ENCODE results near the gene GNG4. TPM values are rescaled to one million over a fixed set of nuclear protein-coding genes. Genes with fewer than 3 reads are reported as not detected.
"Not testable (repeated sequence)": the region's sequence is repeated elsewhere in the genome, so short reads cannot be mapped to it uniquely, and the experiment has no call there.

The GNG4 gene
- total and polyA plus RNA-seq, 5 donors from 2014 or later: not detected

DNA sequence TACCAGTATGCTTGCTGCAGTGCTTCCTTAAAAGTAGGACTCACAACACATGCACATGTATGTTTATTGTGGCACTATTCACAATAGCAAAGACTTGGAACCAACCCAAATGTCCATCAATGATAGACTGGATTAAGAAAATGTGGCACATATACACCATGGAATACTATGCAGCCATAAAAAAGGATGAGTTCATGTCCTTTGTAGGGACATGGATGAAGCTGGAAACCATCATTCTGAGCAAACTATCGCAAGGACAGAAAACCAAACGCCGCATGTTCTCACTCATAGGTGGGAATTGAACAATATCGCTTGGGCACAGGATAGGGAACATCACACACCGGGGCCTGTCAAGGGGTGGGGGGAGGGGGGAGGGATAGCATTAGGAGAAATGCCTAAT is 76.6 kb downstream of the GNG4 start:
- not testable (repeated sequence) for H3K27me3 ChIP-seq (ENCODE audit: control insufficient read depth, insufficient read depth, low read length); H3K4me1 Mint-ChIP-seq; H3K27me3 Mint-ChIP-seq; H3K36me3 Mint-ChIP-seq; H3K4me3 Mint-ChIP-seq; H3K9me3 Mint-ChIP-seq; H3K27ac ChIP-seq (ENCODE audit: insufficient read depth, low read length, poor library complexity, severe bottlenecking); H3K36me3 ChIP-seq (ENCODE audit: control insufficient read depth, insufficient read depth, low read length); DNase-seq; ATAC-seq (ENCODE audit: low read depth in 2 of 2); H3K27ac Mint-ChIP-seq; H3K9me3 ChIP-seq (ENCODE audit: control insufficient read depth in 2 of 2, low read length in 2 of 2); H3K4me3 ChIP-seq (ENCODE audit: low read depth, low read length); H3K4me1 ChIP-seq (ENCODE audit: control insufficient read depth, insufficient read depth, low read length, poor library complexity, severe bottlenecking)

DNA sequence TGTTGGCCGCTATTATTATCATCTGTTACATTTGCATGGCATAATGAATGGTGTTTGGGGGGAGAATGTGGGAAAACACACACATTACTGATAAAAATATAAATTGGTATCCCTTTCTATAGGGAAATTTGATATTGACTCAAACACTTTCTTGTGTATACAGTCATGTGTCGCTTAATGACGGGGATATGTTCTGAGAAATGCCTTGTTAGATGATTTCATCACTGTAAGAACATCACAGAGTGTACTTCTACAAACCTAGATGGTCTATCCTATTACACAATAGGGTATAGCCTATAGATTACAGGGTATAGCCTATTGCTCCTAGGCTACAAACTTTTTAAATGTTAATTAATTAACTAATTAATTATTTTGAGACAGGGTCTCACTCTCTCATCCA is 78.1 kb downstream of the GNG4 start:
- no peaks in the 10 kb centered on the region for H3K36me3 Mint-ChIP-seq
- H3K9me3 Mint-ChIP-seq: no peaks in the 10 kb centered on the region
- ATAC-seq (ENCODE audit: low read depth in 2 of 2) (no peak), DNase-seq (no peak)
- H3K27ac Mint-ChIP-seq: no peak overlapping the region
- no peaks in the 10 kb centered on the region for H3K36me3 ChIP-seq (ENCODE audit: control insufficient read depth, insufficient read depth, low read length)
- peaks cover 2% of the 10 kb centered on the region for H3K27me3 Mint-ChIP-seq
- no peak overlapping the region for H3K4me3 ChIP-seq (ENCODE audit: low read depth, low read length)
- H3K4me3 Mint-ChIP-seq: no peak overlapping the region
- H3K27ac ChIP-seq (ENCODE audit: insufficient read depth, low read length, poor library complexity, severe bottlenecking): no peak overlapping the region
- no peaks in the 10 kb centered on the region for H3K4me1 ChIP-seq (ENCODE audit: control insufficient read depth, insufficient read depth, low read length, poor library complexity, severe bottlenecking)
- H3K27me3 ChIP-seq (ENCODE audit: control insufficient read depth, insufficient read depth, low read length): no peaks in the 10 kb centered on the region
- H3K4me1 Mint-ChIP-seq: peaks cover 0 to 9% (median 5%) of the 10 kb centered on the region in 4 donors
- H3K9me3 ChIP-seq (ENCODE audit: control insufficient read depth in 2 of 2, low read length in 2 of 2): no peaks in the 10 kb centered on the region

DNA sequence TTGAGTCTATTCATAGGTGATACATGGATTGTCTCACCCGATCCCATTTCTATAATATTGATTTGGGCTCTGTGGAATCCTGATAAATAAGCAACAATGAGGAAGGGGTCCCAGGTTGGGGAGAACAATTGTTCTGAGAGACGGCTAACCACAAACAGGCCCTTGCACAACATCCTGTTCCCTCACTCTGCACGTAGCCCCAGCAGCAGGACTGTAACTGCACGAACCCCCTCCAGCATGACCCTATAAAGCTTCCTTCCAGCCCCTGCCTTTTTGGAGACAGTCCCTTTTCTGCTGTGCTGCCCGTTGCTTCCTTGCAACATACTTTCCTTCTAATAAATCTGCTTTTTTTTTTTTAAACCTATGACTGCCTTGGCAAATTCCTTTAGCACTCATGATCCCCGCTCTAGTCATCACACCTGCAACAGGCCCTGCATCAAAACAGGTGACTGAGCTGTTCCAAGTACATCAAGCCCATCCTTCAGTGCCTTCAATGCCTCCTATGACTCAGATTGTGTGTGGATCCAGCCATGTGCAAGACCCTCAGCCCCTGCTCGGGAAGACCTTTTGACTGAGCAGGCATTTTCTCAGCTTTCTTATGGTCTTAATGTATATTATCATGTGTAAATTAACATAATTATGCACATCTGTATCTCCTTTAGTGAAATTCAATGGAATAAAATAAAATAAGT is 81.6 kb downstream of the GNG4 start:
- H3K4me1 ChIP-seq (ENCODE audit: control insufficient read depth, insufficient read depth, low read length, poor library complexity, severe bottlenecking): no peaks in the 10 kb centered on the region
- peaks cover 1% of the 10 kb centered on the region for H3K27me3 ChIP-seq (ENCODE audit: control insufficient read depth, insufficient read depth, low read length)
- H3K9me3 Mint-ChIP-seq: no peaks in the 10 kb centered on the region
- no peaks in the 10 kb centered on the region for H3K27me3 Mint-ChIP-seq
- no peaks in the 10 kb centered on the region for H3K36me3 ChIP-seq (ENCODE audit: control insufficient read depth, insufficient read depth, low read length)
- no peak overlapping the region for H3K27ac ChIP-seq (ENCODE audit: insufficient read depth, low read length, poor library complexity, severe bottlenecking)
- peaks cover 0 to 9% (median 5%) of the 10 kb centered on the region in 4 donors for H3K4me1 Mint-ChIP-seq
- no peaks in the 10 kb centered on the region for H3K36me3 Mint-ChIP-seq
- ATAC-seq (ENCODE audit: low read depth in 2 of 2) (peak in 1 of 2 donors; percentile 40), DNase-seq (peak in 1 of 3 donors; percentile 21)
- H3K4me3 Mint-ChIP-seq: peak overlapping the region in 1 of 4 donors; percentile 6
- H3K4me3 ChIP-seq (ENCODE audit: low read depth, low read length): no peak overlapping the region
- H3K27ac Mint-ChIP-seq: peak overlapping the region in 1 of 3 donors; percentile 15
- H3K9me3 ChIP-seq (ENCODE audit: control insufficient read depth in 2 of 2, low read length in 2 of 2): no peaks in the 10 kb centered on the region

DNA sequence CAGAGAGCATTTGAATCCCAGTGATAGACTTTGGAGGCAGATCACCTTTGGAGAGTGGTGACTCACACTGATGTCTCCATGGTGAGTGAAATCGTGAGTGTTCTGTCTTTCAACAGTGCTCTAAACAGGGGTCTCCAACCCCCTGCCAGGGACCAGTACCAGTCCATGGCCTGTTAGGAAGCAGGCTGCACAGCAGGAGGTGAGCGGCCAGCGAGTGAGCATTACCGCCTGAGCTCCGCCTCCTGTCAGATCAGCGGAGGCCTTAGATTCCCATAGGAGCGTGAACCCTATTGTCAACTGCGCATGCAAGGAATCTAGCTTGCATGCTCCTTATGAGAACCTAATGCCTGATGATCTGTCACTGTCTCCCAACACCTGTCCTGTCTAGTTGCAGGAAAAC is 83.5 kb downstream of the GNG4 start:
- no peak overlapping the region for H3K27ac Mint-ChIP-seq
- H3K4me1 ChIP-seq (ENCODE audit: control insufficient read depth, insufficient read depth, low read length, poor library complexity, severe bottlenecking): no peaks in the 10 kb centered on the region
- no peak overlapping the region for H3K27ac ChIP-seq (ENCODE audit: insufficient read depth, low read length, poor library complexity, severe bottlenecking)

DNA sequence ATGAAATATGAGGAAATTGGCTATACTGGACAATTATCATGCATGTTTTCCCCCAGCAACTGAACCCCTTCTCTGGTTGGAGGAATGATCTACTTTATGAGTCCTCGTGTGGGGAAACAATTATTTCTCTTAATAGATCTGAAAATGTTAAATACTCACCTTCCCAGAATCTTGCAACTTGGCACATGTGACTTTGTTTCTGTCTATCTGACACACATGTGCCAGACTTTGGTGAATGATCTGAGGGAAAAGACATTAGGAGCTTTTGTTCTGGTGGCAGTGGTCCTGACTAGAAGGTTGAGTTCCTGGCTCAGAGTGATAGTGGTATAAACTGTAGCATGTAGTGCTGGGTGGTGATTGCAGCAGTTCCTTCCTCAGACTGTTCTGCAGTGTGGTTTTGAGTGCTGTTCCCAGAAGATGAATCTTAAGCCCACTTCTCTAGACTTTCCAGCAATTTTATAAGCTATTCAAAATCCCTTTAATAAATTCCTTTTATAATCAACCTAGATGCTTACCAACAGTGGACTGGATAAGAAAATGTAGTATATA is 86.0 kb downstream of the GNG4 start:
- Histone ChIP-seq H3K9me3 (ENCODE audit: control insufficient read depth in 2 of 2, low read length in 2 of 2) (no peaks in the 10 kb centered on the region), H3K36me3 (ENCODE audit: control insufficient read depth, insufficient read depth, low read length) (no peaks in the 10 kb centered on the region), H3K27ac (ENCODE audit: insufficient read depth, low read length, poor library complexity, severe bottlenecking) (no peak overlapping the region), H3K4me3 (ENCODE audit: low read depth, low read length) (no peak overlapping the region), H3K27me3 (ENCODE audit: control insufficient read depth, insufficient read depth, low read length) (peaks cover 1% of the 10 kb centered on the region), H3K4me1 (ENCODE audit: control insufficient read depth, insufficient read depth, low read length, poor library complexity, severe bottlenecking) (no peaks in the 10 kb centered on the region)
- peaks cover 0 to 9% (median 5%) of the 10 kb centered on the region in 4 donors for H3K4me1 Mint-ChIP-seq
- no peak overlapping the region for H3K4me3 Mint-ChIP-seq
- H3K27me3 Mint-ChIP-seq: no peaks in the 10 kb centered on the region
- no peak overlapping the region for H3K27ac Mint-ChIP-seq
- ATAC-seq (ENCODE audit: low read depth in 2 of 2) (no peak), DNase-seq (no peak)
- H3K36me3 Mint-ChIP-seq: no peaks in the 10 kb centered on the region
- H3K9me3 Mint-ChIP-seq: no peaks in the 10 kb centered on the region

More for the DNA sequence above, 83.5 kb downstream of the GNG4 start:
- no peak for DNase-seq
- Mint-ChIP-seq H3K4me1 (peaks cover 0 to 9% (median 5%) of the 10 kb centered on the region in 4 donors), H3K27me3 (no peaks in the 10 kb centered on the region), H3K36me3 (no peaks in the 10 kb centered on the region), H3K9me3 (no peaks in the 10 kb centered on the region), H3K4me3 (no peak overlapping the region)
- no peaks in the 10 kb centered on the region for H3K36me3 ChIP-seq (ENCODE audit: control insufficient read depth, insufficient read depth, low read length)
- H3K4me3 ChIP-seq (ENCODE audit: low read depth, low read length): no peak overlapping the region
- H3K27me3 ChIP-seq (ENCODE audit: control insufficient read depth, insufficient read depth, low read length): peaks cover 1% of the 10 kb centered on the region
- H3K9me3 ChIP-seq (ENCODE audit: control insufficient read depth in 2 of 2, low read length in 2 of 2): no peaks in the 10 kb centered on the region
- ATAC-seq (ENCODE audit: low read depth in 2 of 2): no peak

DNA sequence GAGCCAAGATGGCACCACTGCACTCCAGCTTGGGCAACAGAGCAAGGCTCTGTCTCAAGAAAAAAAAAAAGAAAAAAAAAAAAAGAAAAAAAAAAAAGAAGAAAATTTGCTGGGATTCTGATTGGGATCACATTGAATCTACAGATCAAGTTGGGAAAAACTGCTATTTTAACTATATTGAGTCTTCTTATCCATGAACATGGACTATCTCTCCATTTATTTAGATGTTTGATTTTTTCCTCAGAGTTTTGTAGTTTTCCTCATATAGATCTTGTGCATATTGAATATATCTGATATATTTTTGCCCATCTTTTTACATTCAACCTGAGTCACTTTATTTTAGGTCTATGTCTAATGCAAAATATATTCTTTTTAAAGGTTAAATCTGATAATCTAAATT is 87.0 kb downstream of the GNG4 start:
- no peaks in the 10 kb centered on the region for H3K36me3 Mint-ChIP-seq
- DNase-seq (no peak), ATAC-seq (ENCODE audit: low read depth in 2 of 2) (no peak)
- no peaks in the 10 kb centered on the region for H3K36me3 ChIP-seq (ENCODE audit: control insufficient read depth, insufficient read depth, low read length)
- H3K9me3 Mint-ChIP-seq: no peaks in the 10 kb centered on the region
- H3K4me1 Mint-ChIP-seq: peaks cover 0 to 1% (median 0%) of the 10 kb centered on the region in 4 donors
- H3K9me3 ChIP-seq (ENCODE audit: control insufficient read depth in 2 of 2, low read length in 2 of 2): no peaks in the 10 kb centered on the region
- H3K27me3 Mint-ChIP-seq: no peaks in the 10 kb centered on the region
- no peaks in the 10 kb centered on the region for H3K4me1 ChIP-seq (ENCODE audit: control insufficient read depth, insufficient read depth, low read length, poor library complexity, severe bottlenecking)
- H3K27ac Mint-ChIP-seq: no peak overlapping the region
- no peak overlapping the region for H3K4me3 ChIP-seq (ENCODE audit: low read depth, low read length)
- H3K27ac ChIP-seq (ENCODE audit: insufficient read depth, low read length, poor library complexity, severe bottlenecking): no peak overlapping the region
- H3K27me3 ChIP-seq (ENCODE audit: control insufficient read depth, insufficient read depth, low read length): peaks cover 1% of the 10 kb centered on the region
- no peak overlapping the region for H3K4me3 Mint-ChIP-seq

DNA sequence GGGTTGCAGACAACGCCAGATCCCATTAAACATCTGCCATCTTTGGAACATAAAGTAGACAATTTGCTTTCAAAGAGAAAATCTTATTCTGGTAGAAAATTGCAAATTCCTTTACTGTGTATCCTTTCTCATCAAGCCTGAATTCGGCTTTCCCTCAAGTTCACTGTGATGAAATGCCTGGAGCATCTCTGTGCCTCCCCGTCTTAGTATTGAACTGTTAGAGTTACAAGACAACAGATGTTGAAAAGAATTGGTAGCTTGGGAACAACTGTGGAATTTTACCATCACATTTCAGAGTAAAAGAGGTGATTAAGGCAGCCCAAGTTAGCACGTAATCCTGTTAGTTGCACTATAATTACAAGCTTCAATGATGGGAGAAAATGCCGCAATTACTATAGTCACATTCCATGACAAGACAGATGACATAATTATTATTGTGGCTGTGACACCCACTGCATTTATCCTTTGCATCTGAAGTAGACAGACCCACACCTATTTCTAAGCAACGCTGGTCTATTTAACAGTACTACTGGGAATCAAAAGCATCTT is 90.9 kb downstream of the GNG4 start:
- DNase-seq: no peak
- Mint-ChIP-seq H3K4me1 (no peaks in the 10 kb centered on the region), H3K36me3 (no peaks in the 10 kb centered on the region), H3K4me3 (no peak overlapping the region), H3K27ac (no peak overlapping the region), H3K9me3 (no peaks in the 10 kb centered on the region), H3K27me3 (peaks cover 4% of the 10 kb centered on the region)
- Histone ChIP-seq H3K27ac (ENCODE audit: insufficient read depth, low read length, poor library complexity, severe bottlenecking) (no peak overlapping the region), H3K9me3 (ENCODE audit: control insufficient read depth in 2 of 2, low read length in 2 of 2) (no peaks in the 10 kb centered on the region), H3K4me3 (ENCODE audit: low read depth, low read length) (no peak overlapping the region), H3K4me1 (ENCODE audit: control insufficient read depth, insufficient read depth, low read length, poor library complexity, severe bottlenecking) (no peaks in the 10 kb centered on the region), H3K36me3 (ENCODE audit: control insufficient read depth, insufficient read depth, low read length) (no peaks in the 10 kb centered on the region), H3K27me3 (ENCODE audit: control insufficient read depth, insufficient read depth, low read length) (peaks cover 1% of the 10 kb centered on the region)
- no peak for ATAC-seq (ENCODE audit: low read depth in 2 of 2)

DNA sequence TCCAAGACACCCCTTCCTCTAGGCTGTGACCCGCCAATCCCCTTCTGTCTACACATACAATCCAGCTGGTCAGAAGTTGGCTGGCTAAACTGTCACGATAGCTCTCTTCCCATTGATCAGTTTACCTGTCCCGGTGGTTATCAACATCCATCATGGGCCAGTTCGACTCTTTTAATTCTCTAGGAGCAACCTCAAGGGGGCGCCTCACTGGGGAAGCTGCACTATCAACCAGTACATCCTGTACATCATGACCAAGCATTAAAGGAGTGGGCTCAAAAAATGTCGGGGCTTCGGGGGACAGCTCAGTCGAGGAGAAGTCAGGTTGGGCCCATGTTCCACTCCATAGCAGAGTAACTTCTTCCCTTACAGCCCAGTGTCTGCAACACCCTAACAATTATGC is 92.1 kb downstream of the GNG4 start:
- DNase-seq (peak in 1 of 3 donors; percentile 36), ATAC-seq (ENCODE audit: low read depth in 2 of 2) (no peak)
- H3K9me3 Mint-ChIP-seq: no peaks in the 10 kb centered on the region
- H3K27ac Mint-ChIP-seq: no peak overlapping the region
- H3K27me3 Mint-ChIP-seq: peaks cover 4% of the 10 kb centered on the region
- H3K9me3 ChIP-seq (ENCODE audit: control insufficient read depth in 2 of 2, low read length in 2 of 2): no peaks in the 10 kb centered on the region
- no peaks in the 10 kb centered on the region for H3K4me1 ChIP-seq (ENCODE audit: control insufficient read depth, insufficient read depth, low read length, poor library complexity, severe bottlenecking)
- no peaks in the 10 kb centered on the region for H3K4me1 Mint-ChIP-seq
- no peak overlapping the region for H3K4me3 Mint-ChIP-seq
- H3K36me3 Mint-ChIP-seq: no peaks in the 10 kb centered on the region
- H3K4me3 ChIP-seq (ENCODE audit: low read depth, low read length): no peak overlapping the region
- no peaks in the 10 kb centered on the region for H3K36me3 ChIP-seq (ENCODE audit: control insufficient read depth, insufficient read depth, low read length)
- no peaks in the 10 kb centered on the region for H3K27me3 ChIP-seq (ENCODE audit: control insufficient read depth, insufficient read depth, low read length)
- H3K27ac ChIP-seq (ENCODE audit: insufficient read depth, low read length, poor library complexity, severe bottlenecking): no peak overlapping the region

Data from CD4-positive, CD25-positive, alpha-beta regulatory T cell (primary cell).